K562 (cell line): ENCODE measurements around the gene IDI2. TPM values are rescaled to one million over a fixed set of nuclear protein-coding genes. Genes with fewer than 3 reads are reported as not detected.

ENCODE experiments used
- ATF6 ChIP-seq: sonication (generic); formaldehyde crosslinking; IDR thresholded peaks from 2 replicates; pipeline ENCODE4 v1.4.0; 2020; ENCODE audit warnings: mild to moderate bottlenecking, missing genetic modification reagents
- C11orf30 ChIP-seq: fragments of 450-650 bp; IDR thresholded peaks from 2 replicates; pipeline ENCODE4 v1.6.1; 2016; ENCODE audit warnings: low read depth, mild to moderate bottlenecking
- FOXP4 ChIP-seq: sonication (generic); formaldehyde crosslinking; IDR thresholded peaks from 2 replicates; pipeline ENCODE4 v1.8.0; 2022; ENCODE audit warnings: mild to moderate bottlenecking, missing genetic modification reagents, borderline replicate concordance
- MAFF ChIP-seq: IDR thresholded peaks from 2 replicates; pipeline ENCODE4 v1.6.1; 2012; ENCODE audit warnings: low read length, improper control_type of control experiment
- NFIC ChIP-seq: fragments of 450-650 bp; IDR thresholded peaks from 2 replicates; pipeline ENCODE4 v1.6.1; 2017; ENCODE audit warnings: mild to moderate bottlenecking, inconsistent platforms
- NONO ChIP-seq, 2 experiments: fragments of 200-400 bp in 1 of 2; fragments of 450-650 bp in 1 of 2; formaldehyde crosslinking in 1 of 2; IDR thresholded peaks; 2 replicates each; pipeline ENCODE4 v1.6.1; 2017; ENCODE audit warnings: low read depth in 2 of 2, mild to moderate bottlenecking in 2 of 2, moderate library complexity in 2 of 2, low read length in 1 of 2
- PHF21A ChIP-seq: fragments of 450-650 bp; IDR thresholded peaks from 2 replicates; pipeline ENCODE4 v1.6.1; 2017; ENCODE audit warnings: low read depth, borderline replicate concordance
- RBM39 ChIP-seq: fragments of 200-400 bp; formaldehyde crosslinking; optimal IDR thresholded peaks from 2 replicates; pipeline ENCODE3; 2018; ENCODE audit warnings: low read depth, low read length
- SIN3B ChIP-seq: fragments of 450-650 bp; IDR thresholded peaks from 2 replicates; pipeline ENCODE4 v1.6.1; 2017; ENCODE audit warnings: low read depth, mild to moderate bottlenecking, moderate library complexity
- ZNF133 ChIP-seq: fragments of 250-450 bp; sonication (Bioruptor Pico); IDR thresholded peaks from 2 replicates; pipeline ENCODE4 v1.4.0; 2020; ENCODE audit warnings: mild to moderate bottlenecking
- ZNF263 ChIP-seq: sonication (generic); formaldehyde crosslinking; IDR thresholded peaks from 2 replicates; pipeline ENCODE4 v1.8.0; 2022; ENCODE audit warnings: mild to moderate bottlenecking, missing genetic modification reagents, borderline replicate concordance
- ZNF41 ChIP-seq: fragments of 250-450 bp; sonication (Bioruptor Pico); conservative IDR thresholded peaks from 2 replicates; pipeline ENCODE4 v1.4.0; 2020; ENCODE audit warnings: mild to moderate bottlenecking
- polyA plus RNA-seq, 8 experiments: library from polyadenylated mRNA; depleted of rRNA in 4 of 8; stranded (reverse) in 5 of 8; unstranded in 3 of 8; fragments of >200 nt; fragmentation: Nextera tagmentation in 2 of 8; fragmentation: Illumina TruSeq in 1 of 8; extraction: Ambion mirVana in 2 of 8; extraction: Trizol in 1 of 8; gene quantifications; 2 replicates each; pipeline versions ENCODE4 v1.2.1 to v1.2.3, GENCODE V29; 2011 to 2014; ENCODE audit warnings: inconsistent platforms in 1 of 8, missing spikeins in 1 of 8
- total RNA-seq, 7 experiments: library from RNA; depleted of rRNA in 6 of 7; stranded (reverse); fragments of >200 nt in 6 of 7; fragmentation: Illumina TruSeq in 2 of 7; extraction: Trizol in 2 of 7; gene quantifications; 2 replicates each; pipeline versions ENCODE4 v1.2.1 to v1.2.3, GENCODE V29; 2011 to 2021; ENCODE audit warnings: low replicate concordance in 1 of 7
- TF ChIP-seq, protein P1 (sequence below), 3 experiments: fragments of 200-800 bp in 1 of 3; fragments of 250-450 bp in 1 of 3; fragments of 450-650 bp in 1 of 3; sonication (Bioruptor Pico) in 1 of 3; sonication (Bioruptor generic) in 1 of 3; formaldehyde crosslinking in 1 of 3; IDR thresholded peaks; 2 replicates each; pipeline versions ENCODE4 v1.6.1 to v1.8.0; 2016 to 2022; ENCODE audit warnings: mild to moderate bottlenecking in 2 of 3, missing genetic modification characterization in 2 of 3, missing compliant biosample characterization in 1 of 3, moderate library complexity in 1 of 3

The IDI2 gene
- total and polyA plus RNA-seq, 9 of the 15 experiments (the other 6 are each of a cell fraction or from before 2014, with no cell fraction given) = not detected

- TF ChIP-seq, protein P1, sequence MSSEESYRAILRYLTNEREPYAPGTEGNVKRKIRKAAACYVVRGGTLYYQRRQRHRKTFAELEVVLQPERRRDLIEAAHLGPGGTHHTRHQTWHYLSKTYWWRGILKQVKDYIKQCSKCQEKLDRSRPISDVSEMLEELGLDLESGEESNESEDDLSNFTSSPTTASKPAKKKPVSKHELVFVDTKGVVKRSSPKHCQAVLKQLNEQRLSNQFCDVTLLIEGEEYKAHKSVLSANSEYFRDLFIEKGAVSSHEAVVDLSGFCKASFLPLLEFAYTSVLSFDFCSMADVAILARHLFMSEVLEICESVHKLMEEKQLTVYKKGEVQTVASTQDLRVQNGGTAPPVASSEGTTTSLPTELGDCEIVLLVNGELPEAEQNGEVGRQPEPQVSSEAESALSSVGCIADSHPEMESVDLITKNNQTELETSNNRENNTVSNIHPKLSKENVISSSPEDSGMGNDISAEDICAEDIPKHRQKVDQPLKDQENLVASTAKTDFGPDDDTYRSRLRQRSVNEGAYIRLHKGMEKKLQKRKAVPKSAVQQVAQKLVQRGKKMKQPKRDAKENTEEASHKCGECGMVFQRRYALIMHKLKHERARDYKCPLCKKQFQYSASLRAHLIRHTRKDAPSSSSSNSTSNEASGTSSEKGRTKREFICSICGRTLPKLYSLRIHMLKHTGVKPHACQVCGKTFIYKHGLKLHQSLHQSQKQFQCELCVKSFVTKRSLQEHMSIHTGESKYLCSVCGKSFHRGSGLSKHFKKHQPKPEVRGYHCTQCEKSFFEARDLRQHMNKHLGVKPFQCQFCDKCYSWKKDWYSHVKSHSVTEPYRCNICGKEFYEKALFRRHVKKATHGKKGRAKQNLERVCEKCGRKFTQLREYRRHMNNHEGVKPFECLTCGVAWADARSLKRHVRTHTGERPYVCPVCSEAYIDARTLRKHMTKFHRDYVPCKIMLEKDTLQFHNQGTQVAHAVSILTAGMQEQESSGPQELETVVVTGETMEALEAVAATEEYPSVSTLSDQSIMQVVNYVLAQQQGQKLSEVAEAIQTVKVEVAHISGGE (CRISPR knock-in tag; IDR thresholded peaks at IDR 0.05) = no peak
- no peak for TF ChIP-seq RBM39
- no peak for TF ChIP-seq ATF6 (CRISPR knock-in tag)
- TF ChIP-seq PHF21A = no peak
- no peak for TF ChIP-seq ZNF263
- TF ChIP-seq C11orf30 = no peak
- TF ChIP-seq ZNF41 = no peak
- no peak for TF ChIP-seq ZNF133 (CRISPR knock-in tag)
- TF ChIP-seq NFIC = no peak
- TF ChIP-seq MAFF = no peak
- TF ChIP-seq FOXP4 = no peak
- no peak for TF ChIP-seq NONO (IDR thresholded peaks at IDR 0.05; ENCODE audit: low read depth in 2 of 2, low read length in 1 of 2)
- no peak for TF ChIP-seq SIN3B
- TF ChIP-seq, all 486 proteins: peak for 3
These were observed 30.7 kb downstream of the IDI2 start (continued) for GRCh38 chr10:994836-995558.
